T follicular helper cell (primary cell): ENCODE data around the gene CMTM4.
"Not testable (repeated sequence)": the region's sequence is repeated elsewhere in the genome, so short reads cannot be mapped to it uniquely, and the experiment has no call there.

Experiments used
- DNase-seq: peaks from one replicate; pipeline ENCODE4 v3.0.0-alpha.2; 2020; ENCODE audit warnings: low read depth

The CMTM4 gene

DNA sequence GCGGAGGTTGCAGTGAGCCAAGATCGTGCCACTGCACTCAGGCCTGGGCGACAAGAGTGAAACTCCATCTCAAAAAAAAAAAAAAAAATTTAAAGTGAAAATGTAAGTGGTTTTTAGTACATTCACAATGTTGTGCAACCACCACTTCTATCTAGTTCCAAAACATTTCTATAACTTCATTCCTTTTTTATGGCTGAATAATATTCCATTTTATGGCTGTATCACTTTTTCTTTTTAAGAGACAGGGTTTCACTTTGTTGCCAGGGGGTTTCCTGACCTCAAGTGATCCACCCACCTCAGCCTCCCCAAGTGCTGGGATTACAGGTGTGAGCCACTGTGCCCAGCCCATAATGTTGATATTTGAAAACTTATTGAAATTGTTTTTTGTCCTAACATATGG lies 103.7 kb downstream of the CMTM4 start:
- no peak for DNase-seq

DNA sequence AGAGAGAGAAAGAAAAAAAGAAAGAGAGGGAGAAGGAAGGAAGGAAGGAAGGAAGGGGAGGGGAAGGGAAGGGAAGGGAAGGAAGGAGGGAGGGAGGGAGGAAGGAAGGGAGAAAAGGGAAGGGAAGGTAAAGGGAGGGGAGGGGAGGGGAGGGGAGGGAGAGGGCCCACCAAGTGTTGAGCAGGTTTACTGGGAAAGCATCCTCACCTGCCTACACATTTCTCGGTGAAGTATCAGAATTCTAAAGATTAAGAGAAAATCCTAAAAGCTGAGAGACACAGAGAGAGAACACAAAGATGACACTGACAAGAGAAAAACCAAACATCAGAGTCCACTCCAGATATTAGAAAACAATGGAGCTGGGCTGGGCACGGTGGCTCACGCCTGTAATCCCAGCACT lies 104.3 kb downstream of the CMTM4 start:
- DNase-seq = no peak

DNA sequence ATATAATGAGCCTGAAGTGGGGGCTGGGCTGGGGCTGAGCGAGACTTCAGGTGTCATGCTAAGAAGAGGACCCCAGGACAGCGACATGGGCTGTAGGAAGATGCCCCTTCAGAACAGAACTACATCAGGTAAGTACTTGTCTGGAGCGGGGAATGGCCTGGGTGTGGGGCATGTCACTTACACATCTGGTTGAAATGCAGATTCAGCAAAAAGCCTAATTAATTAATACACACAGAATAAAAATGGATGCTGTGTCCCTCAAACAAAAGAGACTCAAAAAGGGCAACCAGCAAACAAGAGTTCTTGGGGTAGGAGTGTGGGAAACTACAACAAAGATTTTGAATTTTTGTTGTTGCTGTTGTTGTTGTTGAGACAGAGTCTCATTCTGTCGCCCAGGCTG lies 105.5 kb downstream of the CMTM4 start:
- DNase-seq = no peak

DNA sequence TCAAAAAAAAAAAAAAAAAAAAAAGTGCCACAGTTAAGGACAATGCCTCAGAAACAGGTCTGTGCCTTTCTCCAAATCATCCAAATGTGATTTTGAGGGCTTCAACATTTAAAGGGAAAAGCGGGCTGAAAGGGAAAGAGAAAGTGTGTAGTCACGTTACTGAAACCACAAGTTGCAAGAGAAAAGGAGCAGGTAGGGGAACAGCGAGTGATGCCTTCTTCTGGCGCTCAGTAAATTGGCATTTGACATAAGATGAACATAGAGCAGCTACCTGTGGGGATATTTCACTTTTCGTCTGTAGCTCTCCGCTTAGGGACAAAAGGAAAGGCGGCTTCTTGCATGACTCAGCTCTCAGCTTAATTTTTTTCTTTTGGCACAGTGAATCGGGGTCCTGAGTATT lies 106.2 kb downstream of the CMTM4 start:
- no peak for DNase-seq

DNA sequence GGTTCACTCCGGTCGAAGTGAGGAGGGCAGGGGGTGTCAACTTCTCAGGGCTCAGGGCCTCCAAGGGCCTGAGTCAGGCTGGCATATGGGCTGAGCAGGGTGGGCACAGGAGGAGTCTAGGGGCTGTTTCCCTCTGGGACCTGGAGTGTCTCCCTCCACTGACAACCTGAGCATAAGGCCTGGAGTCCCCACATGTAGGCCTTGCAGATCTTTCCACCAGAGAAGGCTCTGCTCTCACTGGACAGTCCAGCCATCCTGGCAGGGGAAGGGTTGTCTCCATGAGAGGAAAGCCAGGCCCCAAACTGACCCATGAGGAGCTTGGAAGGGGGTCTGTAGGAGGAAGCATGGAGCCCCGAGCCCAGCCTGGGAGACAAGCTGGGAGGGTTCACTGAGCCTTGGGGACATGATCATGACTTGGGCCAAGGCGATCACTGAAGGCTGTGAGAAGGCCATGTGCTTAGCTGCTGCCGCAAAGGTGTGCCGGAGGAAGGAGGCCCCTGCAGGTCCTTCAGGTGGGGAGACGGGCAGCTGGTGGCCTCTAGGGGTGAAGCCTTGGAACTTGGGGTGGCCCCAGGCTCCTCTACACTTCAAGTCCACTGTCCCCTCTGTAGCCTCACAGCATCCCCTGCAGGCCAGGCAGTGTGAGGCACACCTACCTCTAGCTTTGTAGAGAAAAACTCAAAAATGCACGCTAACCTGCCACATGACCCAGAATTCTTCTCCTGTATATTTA lies 107.4 kb downstream of the CMTM4 start:
- peak; percentile 48 for DNase-seq

- DNase-seq = no peak
Measured at GRCh38 chr16:66587881-66588600, 108.5 kb downstream of the CMTM4 start.

DNA sequence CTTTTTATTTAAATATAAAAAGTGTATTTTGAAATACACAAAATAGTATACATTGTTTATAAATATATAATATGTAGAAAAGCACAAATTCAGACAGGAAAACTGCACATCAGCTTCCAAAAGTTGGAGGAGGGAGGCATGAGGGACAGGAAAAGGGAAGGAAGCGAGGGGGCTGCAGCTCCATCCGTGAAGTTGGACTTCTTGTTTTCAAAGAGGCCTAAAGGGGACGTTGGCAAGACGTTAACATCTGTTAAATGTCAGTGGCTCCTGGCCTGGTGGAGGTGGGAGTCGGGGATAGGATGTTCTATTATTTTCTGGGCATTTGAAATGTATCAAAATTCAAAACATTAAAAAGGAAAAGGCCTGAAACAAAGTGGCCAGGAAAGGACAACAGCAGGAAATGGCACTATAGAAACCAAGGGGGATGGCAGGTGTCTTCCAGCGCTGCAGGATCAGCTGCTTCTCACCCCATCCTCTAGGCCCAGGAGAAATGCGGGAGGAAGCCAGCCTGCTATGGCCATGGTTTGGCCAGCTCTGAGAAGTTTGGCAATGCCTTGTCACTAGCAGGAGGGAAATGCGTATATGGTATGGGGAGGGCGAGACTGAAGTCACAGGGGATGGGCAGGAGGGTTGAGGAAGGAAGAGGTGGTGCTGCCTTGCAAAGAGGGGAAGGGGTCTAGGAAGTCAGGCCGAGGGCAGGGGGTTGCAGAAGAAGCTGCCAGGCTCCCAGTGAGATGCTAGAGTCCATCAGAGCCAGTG lies 110.9 kb downstream of the CMTM4 start:
- DNase-seq = no peak

GRCh38 chr16:66581246-66581952 lies 115.1 kb downstream of the CMTM4 start:
- no peak for DNase-seq

DNA sequence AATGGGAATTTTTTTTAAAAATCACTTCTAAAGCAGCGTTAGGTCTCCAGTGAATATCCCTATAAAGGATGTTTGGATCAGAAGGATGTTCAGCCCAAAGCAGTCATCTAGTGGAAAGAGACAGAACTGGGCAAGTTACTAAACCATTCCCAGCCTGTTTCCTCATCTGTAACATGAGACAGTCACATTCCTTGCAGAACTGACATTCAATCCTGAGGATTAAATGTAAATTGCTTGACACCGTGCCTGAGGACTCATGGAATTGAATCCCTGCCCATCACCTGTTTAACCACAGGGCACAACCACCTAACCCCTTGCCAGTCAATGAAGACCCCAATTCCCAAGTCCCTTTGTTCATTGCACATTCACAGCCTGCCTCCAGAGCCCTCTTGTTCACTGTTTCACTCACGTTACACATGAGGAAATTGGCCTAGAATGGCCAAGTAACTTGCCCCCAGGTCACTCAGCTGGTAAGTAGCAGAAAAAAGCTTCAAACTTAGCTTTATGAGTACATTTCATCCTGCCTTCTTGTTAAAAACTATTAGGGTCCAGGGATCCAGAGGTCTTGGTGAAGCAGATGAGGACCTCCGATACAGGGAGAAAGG lies 115.8 kb downstream of the CMTM4 start:
- no peak for DNase-seq

DNA sequence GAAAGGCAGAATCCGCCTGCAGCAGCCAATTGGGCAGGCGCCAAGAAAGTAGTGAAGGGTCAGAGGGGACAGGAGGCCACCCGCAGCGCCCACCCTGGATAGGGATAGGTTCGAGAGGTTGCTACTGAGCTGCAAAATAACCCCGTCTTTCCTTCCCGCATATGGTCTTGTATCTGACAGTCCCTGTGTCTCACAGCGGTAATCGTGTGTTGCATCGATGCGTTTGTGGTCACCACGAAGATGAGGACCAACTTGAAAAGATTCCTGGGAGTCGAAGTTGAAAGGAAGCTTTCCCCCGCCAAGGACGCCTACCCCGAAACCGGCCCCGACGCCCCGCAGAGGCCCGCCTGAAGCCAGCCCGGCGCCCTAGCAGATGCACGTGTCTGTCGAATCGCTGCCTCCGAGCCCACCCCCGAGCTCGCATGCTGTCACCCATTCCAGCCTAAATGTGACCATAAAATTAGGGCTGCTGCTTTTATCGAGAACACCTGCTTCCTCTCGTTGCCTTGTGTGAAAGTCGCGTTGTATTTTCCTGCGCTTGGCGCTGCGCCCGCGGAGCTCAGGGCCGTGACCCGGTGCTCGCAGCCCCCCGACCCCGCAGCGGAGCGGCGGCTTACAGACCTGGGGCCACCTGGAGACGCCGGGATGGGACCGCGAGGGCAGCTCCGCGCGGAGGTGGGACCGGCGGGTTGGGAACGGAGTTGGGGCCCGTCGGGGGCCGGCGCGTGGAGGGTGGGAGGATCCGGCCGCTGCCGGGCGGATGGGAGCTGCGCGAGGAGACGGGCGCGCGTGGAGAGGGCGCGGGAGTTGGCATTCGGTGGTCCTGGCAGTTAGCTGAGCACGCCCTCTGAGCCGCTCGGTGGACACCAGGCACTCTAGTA lies 117.7 kb downstream of the CMTM4 start, which contains the start of gene CMTM2:
CMTM2 (plus strand) TSS at position 813 of the 881 bp plus-strand sequence. CDS start 145 bp downstream, outside the sequence.
- no peak for DNase-seq

DNA sequence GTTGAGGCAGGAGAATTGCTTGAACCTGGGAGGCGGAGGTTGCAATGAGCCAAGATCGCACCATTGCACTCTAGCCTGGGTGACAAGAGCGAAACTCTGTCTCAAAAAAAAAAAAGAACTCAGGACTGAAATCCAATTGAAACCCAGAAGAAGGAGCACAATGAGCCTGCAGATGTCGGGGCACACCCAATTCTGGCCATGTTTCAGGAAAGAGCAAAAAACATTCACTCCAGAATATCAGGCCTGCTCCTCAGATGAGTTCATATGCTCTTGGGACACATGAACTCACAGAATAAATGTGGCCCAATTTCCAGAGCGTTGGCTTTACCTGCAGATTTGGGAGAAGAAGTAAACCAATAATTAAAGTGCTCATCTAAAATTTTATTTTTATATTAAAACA lies 120.2 kb downstream of the CMTM4 start:
- no peak for DNase-seq

DNA sequence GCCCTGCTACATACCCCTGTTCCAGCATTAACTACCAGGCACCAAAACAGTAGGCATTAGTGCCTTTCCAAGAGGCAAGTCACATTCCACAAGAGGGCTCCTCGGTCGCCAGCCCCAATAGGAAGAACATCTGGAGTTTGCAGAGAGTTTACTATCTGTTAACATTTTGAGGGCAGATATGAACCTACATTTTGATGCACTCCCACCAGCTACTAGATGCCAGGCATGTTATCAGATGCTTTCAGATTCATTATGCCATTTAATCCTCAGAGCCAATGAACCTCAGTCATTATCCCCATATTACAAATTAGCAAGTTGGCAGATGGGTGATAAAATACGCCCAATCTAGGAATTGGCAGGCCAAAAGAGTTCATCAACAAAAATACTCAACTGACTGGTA lies 121.5 kb downstream of the CMTM4 start:
- no peak for DNase-seq

DNA sequence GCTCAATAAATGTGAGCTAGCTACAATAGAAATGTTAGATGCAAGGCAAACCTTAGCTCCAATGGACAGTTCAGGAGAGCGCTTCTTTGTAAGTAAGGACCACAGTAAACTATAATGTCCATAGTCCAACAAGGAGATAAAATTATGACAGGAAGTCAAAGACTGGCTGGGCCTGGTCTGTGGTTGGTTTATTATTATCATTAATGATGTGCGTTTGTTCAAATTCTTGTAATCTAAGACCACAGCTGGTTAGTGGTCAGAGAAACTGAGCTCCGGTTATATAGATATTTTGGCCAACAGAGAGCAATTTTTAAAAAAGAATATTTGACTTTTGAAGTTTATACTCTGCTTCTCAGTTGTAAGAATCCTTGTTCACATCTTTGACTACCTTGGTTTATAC lies 122.0 kb downstream of the CMTM4 start:
- DNase-seq = no peak

- no peak for DNase-seq
Measured at GRCh38 chr16:66574081-66574480, 122.5 kb downstream of the CMTM4 start.

- no peak for DNase-seq
Measured at GRCh38 chr16:66572356-66572755, 124.2 kb downstream of the CMTM4 start.

- no peak for DNase-seq
Measured at GRCh38 chr16:66569827-66570405, 126.6 kb downstream of the CMTM4 start.

DNA sequence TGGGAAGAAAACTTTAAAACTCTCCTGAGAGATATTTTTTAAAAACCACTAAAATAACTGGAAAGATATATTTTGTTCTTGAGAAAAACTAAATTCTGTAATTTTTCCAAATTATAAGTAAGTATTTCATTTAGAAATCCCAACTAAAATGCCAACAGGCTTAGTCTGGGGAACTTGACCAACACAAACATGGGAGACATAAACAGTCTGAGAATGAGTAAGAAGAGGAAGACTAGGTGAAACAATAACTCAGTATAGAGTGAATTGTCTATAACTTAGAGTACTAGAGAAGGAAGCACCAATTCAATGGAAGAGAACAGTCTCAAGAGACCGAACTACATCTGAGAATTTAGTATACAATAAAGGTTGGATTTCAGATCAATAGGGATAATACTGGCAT lies 127.4 kb downstream of the CMTM4 start:
- no peak for DNase-seq

- DNase-seq = no peak
Measured at GRCh38 chr16:66568355-66568754, 128.2 kb downstream of the CMTM4 start.

- DNase-seq = not testable (repeated sequence)
Measured at GRCh38 chr16:66567270-66567669, 129.3 kb downstream of the CMTM4 start.
